HG03108 (cell line): Measurements from ENCODE around the gene MATCAP1.

Experiments
- ATAC-seq: cut with Tn5 transposase; IDR thresholded peaks from one replicate; pipeline ENCODE4 v1.9.1; 2021; ENCODE audit warnings: moderate library complexity; ENCODE audit not compliant: unreplicated experiment

MATCAP1 gene

DNA sequence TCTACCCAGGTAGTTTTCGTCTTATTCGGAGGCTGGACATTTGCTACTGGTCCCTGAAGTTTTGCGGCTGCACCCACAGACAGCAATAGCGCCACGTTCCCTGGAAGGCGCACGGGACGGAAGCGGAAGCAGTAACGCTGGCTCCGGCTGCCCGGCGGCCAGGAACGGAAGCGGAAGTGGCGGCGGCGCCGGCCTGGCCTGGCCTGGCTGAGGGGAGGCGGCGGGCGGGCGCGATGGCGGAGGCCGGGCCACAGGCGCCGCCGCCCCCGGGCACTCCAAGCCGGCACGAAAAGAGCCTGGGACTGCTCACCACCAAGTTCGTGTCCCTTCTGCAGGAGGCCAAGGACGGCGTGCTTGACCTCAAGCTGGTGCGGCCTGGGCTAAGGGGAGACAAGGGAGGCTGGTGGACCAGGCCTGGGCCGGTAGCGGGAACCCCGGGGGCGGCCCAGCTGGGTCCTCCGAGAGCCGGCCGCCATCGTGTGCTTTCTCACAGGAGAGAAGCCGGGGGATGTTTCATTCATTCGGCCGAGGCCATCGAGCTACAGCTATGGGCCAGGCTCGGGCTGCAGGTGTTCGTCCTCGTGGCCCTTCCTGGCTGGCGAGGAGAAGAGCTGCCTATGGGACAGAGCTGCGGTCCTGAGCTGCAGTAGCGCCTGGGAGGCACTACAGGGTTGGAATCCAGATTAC, 8.4 kb upstream of the MATCAP1 start, which contains the start of gene E2F4:
E2F4 (plus strand) TSS at position 161 of the 687 bp plus-strand sequence; CDS start at position 234, 73 bp downstream.
- peak; percentile 87 for ATAC-seq

DNA sequence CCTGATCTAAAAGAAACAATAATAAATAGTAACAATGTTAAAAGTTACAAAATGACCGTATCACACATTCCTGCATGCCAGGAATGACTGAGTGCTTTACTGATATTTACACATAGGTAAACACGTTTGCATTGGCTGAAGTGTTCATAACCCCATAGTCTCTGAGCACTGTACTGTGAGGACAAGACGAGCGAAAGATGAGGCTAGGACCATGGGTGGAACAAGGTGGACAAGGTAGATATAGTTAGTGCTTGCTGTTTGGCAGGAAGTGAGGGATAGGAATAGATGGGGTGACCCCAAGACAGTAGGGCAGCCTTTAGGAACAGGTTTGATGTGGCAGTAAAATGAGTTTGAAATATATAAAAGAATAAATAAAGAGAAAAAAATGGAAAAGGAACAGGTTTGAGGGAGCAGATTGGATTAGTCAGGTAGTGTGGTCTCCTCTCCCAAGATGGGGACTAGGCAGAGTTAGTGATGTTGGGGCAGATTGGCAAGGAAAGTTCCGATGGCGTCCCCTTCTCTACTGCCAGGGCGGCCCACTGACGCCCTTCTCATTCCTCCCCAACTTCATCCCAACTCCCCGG, 7.7 kb upstream of the MATCAP1 start:
- no peak for ATAC-seq

DNA sequence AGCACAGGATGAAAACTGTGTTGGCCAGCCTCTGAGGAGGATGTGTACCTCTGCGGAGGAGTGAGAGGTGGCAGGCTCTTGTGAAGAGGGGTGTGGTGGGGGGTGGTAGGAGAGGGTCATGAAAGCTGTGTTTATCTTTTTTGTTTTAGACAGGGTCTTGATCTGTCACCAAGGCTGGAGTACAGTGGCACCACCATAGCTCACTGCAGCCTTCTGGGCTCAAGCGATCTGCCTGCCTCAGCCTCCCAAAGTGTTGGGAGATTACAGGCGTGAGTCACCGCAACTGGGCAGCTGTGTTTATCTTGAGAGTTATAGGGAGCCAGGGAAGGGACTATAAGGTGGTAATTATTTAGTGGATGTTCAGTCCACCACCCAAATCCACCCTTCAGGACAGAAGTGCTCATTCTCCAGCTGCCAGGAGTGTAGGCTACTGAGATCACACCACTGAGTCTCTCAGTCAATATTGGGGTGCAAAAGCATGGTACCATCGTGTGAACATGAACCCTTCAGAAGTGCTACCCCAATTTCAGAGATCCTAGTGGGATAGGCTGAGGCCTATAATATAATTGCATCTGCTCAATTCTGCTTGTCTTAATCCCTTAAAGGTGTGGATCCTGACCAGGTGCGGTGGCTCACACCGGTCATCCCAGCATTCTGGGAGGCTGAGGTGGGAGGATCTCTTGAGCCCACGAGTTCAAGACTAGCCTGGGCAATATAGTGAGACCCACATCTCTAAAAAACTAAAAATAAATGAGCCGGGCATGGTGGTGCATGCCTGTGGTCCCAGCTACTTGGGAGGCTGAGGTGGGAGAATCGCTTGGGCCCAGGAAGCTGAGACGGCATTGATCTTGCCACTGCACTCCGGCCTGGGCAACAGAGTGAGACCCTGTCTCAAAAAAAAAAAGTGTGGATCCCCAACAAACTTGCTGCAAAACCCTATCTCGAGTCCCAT, 7.0 kb upstream of the MATCAP1 start:
- no peak for ATAC-seq

DNA sequence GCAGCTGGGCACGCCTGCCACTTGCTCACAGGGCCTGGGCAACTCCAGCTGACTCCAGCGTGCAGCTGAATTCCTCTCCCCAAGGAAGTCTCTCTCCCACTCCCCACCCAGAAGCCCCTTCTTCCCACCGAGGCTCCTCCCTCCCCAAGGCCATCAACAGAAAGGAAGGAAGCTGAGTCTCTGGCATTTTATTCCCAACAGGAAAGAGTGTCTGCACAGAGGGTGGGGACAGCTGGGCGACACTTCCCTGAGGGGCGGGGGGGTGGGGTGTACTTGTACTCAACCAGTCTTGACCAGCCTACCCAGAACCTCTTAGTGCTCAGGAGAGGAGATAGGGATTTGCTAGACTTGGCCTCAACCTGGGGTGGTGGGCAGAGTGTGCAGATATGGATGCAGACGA, 6.3 kb upstream of the MATCAP1 start, which contains the start of gene EXOC3L1:
EXOC3L1 (minus strand) TSS at position 96 of the 400 bp plus-strand sequence. CDS start 460 bp downstream, outside the sequence.
- ATAC-seq, result no peak

DNA sequence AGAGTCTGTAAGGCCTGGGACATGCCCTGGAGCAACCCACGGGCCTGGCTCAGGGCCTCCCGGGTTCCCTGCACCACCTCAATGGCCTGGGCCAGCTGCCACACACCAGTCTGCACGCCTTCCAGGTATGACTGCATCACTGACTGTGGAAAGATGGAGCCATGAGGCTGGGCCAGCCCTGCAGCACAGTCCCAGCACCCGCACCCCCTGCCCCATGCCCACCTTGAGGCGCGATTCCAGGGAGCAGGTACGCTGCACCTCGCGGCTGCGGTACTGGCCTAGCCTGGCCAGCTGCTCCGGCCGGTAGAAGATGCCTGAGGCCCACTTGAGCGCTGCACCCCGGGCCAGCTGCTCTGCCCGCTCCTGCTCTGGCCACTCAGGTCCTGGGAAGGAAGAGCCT, 5.0 kb upstream of the MATCAP1 start:
- no peak for ATAC-seq

DNA sequence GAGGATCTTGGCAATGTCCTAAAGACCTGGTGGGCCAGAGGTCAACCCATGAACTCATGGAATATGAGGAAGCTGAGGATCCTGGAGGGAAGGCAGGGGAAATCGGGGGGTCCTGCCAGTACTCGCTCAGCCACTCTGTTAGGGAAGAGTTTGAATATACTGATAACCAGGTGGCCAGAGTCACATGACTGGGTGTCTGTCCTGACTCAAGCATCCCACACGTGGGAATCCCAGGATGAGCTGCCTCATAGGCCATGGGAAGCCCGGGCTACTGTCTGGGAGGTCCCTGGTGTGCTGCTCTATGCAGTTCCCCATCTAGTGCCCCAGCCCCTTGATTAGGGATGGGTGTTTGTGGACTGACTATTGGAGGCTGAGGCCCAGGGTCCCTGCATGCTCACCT, 4.6 kb upstream of the MATCAP1 start:
- ATAC-seq, result no peak

DNA sequence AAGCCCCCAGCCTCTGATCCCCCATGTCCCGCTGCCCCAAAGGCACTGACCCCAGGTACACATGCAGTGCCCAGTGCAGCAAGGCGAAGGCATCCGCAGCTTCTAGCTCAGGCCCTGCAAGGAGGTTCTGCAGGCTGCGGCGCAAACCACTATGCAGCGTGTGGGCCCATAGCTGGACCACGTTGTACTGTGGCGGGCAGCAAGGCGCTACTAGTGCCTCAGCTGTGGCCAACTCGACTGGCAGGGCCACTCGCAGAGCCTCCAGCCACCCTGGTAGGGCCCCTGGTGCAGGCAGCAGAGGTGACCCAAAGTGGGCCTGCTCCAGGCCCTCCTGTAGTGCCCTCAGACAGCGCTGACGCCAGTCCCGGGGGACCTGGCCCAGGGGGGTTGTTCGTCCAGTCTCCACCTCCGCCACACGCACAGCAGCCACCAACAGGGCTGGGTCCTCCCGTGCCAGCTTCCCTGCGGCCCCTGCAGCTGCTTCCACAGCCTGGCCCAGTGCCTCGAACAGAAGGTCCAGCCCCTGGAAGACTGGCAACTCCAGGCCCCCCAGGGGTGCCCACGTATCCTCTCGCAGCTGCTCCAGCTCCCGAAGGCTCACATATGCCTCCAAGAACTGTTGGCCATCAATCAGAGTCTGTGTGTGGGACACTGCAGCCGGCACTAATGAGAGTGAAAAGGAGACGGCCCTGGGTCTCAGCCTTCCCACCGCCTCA, 3.6 kb upstream of the MATCAP1 start:
- no peak for ATAC-seq

DNA sequence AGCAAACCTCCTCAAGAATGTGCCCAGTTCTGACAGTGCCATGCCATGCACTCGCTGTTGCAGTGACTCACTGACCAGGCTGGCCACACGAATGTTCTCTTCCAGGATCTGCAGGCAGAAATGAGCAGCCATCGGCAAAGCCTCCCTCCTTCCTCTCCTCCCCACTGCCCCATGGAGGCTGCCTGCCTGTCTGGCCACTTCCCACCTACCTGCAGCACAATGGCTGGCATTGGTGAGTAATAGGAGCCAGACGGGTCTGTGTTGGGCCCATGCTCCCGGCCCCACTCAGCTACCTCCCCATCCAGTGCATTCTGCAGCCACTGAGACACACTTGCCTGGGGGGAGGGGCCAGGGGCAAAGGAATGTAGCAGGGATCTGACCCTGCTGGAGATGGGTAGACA, 2.8 kb upstream of the MATCAP1 start:
- ATAC-seq, result no peak

DNA sequence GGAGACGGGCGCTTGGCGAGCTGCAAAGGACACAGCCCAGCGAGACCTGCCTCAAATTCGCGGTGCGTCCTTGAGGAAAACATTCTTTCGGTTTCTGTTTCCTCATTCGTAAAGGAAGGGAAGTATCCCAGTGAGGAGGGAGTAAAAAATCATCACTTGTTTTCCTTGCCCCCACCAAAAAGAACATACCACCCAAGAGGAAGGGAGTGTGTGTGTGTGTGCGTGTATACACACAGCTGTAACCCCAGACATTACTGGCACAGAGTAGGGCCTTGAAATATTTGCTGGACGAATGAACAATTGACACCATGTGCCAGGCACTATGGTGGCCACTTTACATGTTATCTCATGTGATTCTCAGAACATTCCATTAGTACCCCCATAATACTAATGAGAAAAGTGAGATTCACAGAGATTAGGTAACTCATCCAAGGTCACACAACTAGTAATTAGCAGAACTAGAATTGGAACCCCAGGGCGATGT, 1.9 kb upstream of the MATCAP1 start:
- ATAC-seq, result no peak

DNA sequence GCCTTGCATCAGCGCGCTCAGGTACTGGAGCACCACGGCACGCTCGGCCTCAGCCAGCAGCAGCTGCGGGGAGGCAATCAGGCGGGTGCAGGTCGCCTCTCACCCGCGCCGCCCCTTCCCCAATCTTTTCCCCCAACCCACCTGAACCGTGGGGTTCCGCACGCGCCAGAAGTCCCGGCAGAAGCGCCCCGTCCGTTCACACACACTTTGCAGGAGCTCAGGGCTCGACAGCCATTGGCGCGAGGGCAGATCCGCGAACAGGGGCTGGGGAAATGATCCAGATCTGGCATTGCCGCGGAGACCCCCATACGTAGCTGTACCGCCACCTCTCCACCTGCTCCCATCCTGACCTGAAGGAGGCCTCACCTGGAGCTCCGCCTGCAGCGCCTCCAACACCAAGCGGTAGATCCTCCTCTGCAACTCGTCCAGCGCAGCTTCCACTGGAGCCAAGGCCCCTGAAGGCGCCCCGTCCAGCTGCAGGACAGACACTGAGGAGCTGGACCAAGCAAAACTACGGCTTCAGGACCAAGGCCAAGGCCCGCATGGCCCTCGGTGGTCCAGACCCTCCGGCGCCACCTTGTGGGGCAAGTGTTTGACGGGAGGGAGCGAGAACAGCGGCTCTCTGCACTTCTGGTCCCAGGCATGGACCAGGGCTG, 1.4 kb upstream of the MATCAP1 start:
- ATAC-seq, result no peak

DNA sequence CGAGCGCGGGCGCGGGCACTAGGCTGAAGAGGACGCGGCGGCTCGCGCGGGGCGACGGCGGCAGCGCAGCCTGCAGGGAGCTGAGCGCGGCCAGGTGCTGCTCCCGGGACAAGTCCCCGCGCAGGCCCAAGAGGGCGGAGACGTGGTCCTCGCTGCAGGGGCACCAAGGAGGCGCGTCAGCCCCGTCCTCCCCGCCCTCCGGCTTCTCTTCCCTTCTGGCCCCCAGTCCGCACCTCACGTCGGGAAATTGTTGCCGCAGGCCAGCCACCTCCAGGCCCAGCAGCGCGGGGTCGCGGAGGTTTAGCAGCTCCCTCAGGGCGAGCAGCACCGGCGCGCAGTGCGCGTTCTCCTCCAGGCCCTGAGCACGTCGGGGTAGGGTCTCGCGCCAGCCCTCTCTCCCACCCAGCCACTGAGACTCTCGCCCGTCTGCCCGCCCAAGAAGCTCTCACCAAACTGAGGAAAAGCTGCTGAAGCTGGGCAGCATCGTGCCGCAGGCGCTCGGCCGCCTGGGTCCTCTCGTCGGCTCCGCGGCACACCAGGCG, 761 bp upstream of the MATCAP1 start:
- no peak for ATAC-seq

DNA sequence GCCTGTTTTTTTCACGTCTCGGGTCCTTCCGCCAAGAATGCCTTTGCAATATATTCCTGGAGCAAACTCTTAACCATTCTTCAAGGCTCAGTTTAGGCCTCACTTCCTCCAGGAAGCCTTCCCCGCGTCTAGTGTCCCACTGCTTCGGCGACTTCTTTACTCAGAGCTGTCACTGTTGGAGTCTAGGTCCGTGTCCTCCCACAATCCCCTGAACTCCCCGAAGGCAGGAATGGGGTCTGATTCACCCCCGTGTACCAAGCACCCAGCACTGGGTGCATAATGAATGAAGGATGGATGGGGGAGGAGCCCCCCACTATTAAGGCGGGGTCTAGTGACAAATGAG, 508 bp downstream of the MATCAP1 start:
- ATAC-seq, result no peak

DNA sequence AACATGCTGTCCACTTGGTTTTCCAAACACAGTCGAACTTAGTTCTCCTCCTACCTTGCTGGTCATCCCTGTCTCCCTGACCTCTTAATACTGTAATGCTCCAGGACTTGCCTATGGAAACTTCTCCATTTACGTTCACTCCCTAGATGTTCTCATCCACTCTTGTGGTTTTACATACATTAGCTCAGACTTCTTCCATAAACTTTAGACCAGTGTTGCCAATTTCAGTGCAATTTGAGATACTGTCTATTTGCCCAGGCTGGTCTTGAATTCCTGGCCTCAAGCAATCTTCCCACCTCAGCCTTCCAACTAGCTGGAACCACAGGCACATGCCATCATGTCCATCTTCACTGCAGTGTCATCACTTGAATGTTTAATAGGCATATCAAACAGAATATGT, 1.5 kb downstream of the MATCAP1 start:
- ATAC-seq, result no peak

DNA sequence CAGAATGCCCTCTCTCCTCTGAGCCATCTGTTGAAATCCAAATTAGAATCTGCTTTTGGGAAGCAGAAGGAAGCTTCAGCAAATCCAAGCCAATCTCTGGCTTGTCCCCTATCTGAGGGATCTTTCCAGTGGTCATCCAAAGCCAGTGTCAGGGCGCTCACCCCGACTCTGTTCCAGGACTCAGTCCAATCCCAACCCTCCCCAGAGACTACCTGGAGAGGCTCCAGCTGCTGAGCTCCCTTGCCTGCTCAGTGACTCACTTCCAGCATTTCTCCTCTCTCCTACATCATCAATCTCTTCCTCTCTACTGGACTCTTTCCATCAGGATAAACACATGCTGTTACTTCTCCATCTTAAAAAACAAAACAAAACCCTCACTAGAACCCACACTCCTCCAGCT, 2.4 kb downstream of the MATCAP1 start:
- ATAC-seq, result no peak

DNA sequence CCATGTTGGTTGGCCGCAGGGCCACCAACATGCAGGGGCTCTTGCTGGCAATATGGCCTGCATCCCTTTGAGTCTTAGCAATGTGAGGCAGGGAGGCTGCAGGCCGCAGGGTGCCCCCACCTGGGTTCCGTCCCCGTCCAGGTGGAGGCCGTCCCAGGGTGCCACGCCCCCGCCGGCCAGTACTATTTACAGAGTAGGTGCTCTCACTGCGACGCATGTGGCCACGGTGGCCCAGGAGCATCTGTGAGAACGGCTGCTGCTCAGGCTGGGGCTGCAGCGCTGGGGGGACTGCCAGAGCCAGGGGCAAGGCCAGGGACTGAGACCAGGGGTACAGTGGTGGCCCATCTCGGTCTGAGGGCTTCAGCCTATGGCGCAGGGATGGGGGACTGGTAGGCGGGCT, 3.6 kb downstream of the MATCAP1 start:
- no peak for ATAC-seq

DNA sequence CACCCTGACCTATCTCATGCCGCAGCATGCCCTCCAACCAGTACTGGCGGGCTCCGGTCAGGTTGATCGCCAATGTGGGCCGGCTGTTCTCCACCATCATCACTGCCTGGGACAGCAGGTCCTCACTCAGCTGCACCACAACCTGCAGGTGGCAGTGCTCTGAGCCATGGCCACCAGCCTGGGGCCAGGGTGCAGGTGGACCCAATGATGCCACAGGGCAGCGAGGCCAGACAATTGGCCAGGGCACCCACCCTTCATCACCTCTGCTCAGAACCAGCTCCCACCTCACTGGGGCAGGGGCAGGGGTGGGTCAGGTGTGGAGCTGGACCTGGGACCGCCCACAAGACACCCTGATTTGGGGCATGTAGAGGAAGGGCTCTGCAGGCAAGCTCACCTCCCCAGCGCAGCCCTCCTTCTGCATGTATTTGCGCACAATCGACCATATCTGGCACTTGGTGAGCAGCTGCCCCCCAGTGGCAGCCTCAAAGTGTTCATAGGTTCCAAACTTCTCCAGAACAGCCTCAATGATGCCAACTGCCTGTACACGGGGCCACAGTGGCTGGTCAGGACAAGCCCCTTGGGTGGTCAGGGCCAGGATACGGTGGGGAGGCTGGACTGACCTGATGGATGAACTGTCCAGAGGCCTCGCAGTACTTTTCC, 4.2 kb downstream of the MATCAP1 start:
- no peak for ATAC-seq

DNA sequence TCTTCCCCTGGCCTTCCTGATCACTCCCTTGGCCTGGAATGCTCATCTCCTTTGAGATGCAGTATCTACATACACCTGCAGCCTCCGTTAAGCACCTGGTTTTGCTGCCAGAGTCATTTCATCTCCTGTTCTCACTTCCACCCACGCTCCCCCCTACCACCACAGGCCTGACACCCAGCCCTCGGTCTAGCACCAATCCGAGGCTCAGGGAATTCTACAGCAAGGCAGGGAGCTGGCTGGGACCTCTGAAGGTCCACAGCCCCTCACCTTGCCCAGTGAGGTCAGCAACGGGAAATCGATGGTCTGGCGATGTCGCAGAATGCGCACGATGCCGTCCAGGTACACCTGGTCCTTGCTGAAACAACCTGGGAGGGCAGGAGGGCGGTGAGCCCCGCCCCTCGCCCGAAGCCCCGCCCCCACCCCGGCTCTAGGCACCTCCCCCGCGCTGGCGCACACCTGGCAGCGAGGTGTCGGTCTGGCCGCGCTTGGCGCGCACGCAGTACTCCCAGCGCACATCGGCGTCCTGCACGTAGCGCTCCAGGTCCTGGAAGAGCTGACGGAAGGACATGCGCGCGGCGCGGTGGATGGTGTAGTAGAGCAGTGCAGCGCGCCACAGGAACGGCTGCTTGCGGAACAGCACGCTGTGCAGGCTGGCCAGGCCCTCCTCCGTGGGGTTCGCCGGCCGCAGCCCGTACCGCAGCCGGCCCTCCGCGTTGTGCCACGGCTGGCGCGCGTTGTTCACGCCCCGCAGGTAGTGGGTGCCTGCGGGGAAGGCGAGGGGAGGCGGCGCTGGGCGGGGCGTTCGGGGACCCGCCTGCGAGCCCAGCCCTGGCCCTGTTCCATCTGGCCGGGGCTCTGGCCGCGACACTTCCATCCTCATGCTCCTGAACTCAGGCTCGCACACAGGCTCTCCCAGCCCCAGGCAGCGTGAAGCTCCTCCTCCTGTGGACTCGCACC, 5.7 kb downstream of the MATCAP1 start:
- no peak for ATAC-seq

DNA sequence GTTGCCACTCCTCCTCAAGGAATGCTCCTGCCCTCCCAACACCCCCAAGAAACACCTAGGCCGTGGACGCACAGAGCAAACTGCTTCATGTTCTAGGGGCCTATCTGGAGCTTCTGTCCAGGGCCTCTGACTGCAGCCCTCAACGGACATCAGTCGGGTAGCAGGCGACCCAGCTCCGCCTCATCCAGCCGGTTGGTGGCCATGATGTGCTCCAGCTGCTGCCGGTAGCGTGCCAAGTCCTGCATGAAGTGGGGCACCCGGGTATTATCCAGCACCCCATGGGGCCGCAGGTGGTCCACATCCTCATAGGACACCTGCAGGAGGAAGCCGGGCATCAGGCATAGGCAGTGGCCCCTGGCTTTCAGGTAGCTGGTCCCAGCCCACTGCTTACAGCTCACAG, 7.1 kb downstream of the MATCAP1 start:
- ATAC-seq, result no peak
